T-helper 2 cell treated with Interferon-gamma antibody and Interleukin-4, amounts not matched to agents 5 μg/mL and 100 μg/mL, for 36 hours (primary cell): ENCODE measurements around the gene BIRC7.
A peak's percentile ranks its signal among the peaks of the same experiment; 100 is the strongest.

Experiments
- DNase-seq: peaks from one replicate; pipeline ENCODE4 v3.0.0; 2021; ENCODE audit warnings: low spot score
- H3K27ac Mint-ChIP-seq: one replicate; pipeline ENCODE4 v1.8.0; 2021; ENCODE audit warnings: mild to moderate bottlenecking, mixed read lengths
- H3K27me3 Mint-ChIP-seq: one replicate; pipeline ENCODE4 v1.8.0; 2021; ENCODE audit warnings: low read depth, mixed read lengths
- H3K36me3 Mint-ChIP-seq: one replicate; pipeline ENCODE4 v1.8.0; 2021; ENCODE audit warnings: low read depth, mixed read lengths
- H3K4me1 Mint-ChIP-seq: one replicate; pipeline ENCODE4 v1.8.0; 2021; ENCODE audit warnings: low read depth, mixed read lengths
- H3K4me3 Mint-ChIP-seq: one replicate; pipeline ENCODE4 v1.8.0; 2022; ENCODE audit warnings: mild to moderate bottlenecking, moderate library complexity, mixed read lengths
- H3K9me3 Mint-ChIP-seq: one replicate; pipeline ENCODE4 v1.8.0; 2021; ENCODE audit warnings: mixed read lengths

Gene BIRC7

DNA sequence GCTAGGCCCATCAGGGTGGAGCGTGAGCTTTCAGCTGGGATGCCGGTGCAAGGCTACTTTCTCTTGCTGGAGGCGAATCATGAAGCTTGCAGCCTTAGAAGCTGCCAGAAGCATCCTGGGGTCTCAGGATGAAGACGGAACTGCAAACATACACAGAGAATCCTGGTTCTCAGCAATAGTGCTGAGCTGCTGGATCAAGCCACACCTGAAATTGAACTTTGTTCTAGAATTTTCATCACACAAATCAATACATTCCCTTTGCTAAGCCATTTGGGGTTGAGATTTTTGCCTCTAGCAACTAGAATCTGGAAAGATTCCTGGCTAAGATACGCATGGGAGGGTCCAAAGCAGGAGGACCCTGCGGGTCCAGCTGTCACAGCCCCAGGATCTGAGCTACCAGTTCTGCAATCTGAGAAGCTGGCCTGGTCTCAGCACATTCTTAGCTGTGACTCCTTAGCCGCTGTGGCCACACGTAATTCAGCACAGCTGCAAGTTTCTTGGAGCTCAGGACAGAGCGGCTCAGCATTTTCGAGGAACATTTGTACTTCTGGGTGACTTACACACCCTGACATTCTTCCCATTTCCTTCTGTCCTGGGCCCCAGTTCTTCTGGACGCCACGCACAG is 30.3 kb downstream of the BIRC7 start:
- Mint-ChIP-seq H3K27ac (no peak overlapping the region), H3K4me3 (no peak overlapping the region), H3K36me3 (no peaks in the 10 kb centered on the region), H3K4me1 (peaks cover 2% of the 10 kb centered on the region), H3K27me3 (peaks cover 7% of the 10 kb centered on the region), H3K9me3 (no peaks in the 10 kb centered on the region)
- DNase-seq: no peak

DNA sequence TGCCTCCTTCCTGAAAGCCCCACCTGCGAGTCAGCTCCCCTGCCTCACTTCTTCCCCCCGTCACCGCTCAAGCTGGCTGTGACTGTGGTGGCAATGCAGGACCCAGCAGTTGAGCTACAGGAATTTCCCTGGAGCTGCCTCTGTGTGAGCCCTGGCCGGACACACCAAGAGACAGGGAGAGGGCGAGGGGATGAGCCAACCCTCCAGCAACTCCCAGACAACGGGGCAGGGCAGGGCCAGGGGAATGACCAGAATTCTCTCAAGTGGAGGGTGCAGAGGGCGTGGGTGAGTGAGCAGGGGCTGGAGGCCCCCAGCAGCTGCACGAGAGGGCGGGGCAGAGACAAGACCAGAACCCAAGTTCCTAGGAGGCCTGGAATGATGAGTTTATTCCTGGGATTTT is 32.0 kb downstream of the BIRC7 start:
- DNase-seq: no peak
- Mint-ChIP-seq H3K27me3 (peaks cover 2% of the 10 kb centered on the region), H3K4me1 (peaks cover 3% of the 10 kb centered on the region), H3K27ac (no peak overlapping the region), H3K9me3 (no peaks in the 10 kb centered on the region), H3K4me3 (no peak overlapping the region), H3K36me3 (no peaks in the 10 kb centered on the region)

DNA sequence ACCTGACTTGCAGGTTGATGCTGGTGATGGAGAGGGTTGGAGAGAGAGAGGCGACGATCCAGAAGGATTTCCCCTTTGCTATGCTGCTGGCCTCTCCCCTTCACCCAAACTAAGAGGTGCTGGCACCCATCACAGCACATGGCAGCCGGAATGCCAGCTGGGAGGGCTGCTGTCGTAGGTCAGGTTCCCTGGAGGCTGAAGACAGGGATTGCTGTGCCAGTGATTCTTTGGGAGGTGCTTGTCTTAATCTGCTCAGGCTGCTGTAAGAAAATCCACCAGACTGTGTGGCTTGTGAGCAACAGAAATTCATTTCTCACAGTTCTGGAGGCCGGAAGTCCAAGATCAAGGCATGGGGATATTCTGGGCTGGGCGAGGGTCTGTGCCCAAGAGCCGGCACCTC is 32.6 kb downstream of the BIRC7 start:
- peaks cover 3% of the 10 kb centered on the region for H3K4me1 Mint-ChIP-seq
- H3K4me3 Mint-ChIP-seq: no peak overlapping the region
- no peak for DNase-seq
- peaks cover 2% of the 10 kb centered on the region for H3K27me3 Mint-ChIP-seq
- no peaks in the 10 kb centered on the region for H3K36me3 Mint-ChIP-seq
- H3K27ac Mint-ChIP-seq: no peak overlapping the region
- no peaks in the 10 kb centered on the region for H3K9me3 Mint-ChIP-seq

DNA sequence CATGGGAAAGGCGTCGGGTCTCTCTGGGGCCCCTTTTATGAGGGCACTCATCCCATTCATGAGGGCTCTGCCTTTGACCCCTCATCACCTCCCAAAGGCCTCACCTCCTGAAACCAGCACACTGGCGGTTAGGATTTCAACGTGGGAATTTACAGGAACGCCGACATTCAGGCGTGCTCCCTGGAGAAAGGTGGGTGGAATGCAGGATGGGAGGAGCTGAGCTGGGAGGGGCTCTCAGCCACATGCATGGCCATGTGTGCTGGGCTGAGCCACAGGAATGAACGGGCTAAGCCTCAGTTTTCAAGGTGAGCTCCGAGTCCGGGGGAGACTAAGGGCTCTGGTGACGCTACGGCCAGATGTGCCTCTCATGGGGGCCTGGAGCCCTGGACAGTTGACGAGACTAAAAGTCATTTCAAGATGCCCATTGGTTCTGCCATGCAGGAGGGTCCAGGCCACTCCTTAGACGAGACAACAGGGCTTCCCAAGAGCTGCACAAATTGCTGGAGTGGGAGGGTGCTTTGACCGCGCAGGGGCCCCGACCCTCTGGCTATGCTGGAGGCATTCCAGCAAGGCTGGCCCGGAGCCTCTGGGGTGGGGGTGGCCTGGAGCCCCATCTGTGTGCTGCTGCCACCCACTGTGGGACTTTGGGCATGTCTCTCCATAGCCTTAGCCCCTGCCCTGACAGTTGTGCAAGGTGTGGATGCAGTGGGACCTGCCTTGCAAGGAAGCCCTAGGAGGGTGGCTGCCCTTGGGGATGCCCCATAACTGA is 33.1 kb downstream of the BIRC7 start:
- Mint-ChIP-seq H3K27me3 (peaks cover 2% of the 10 kb centered on the region), H3K4me1 (peaks cover 8% of the 10 kb centered on the region), H3K36me3 (peaks cover 4% of the 10 kb centered on the region)

DNA sequence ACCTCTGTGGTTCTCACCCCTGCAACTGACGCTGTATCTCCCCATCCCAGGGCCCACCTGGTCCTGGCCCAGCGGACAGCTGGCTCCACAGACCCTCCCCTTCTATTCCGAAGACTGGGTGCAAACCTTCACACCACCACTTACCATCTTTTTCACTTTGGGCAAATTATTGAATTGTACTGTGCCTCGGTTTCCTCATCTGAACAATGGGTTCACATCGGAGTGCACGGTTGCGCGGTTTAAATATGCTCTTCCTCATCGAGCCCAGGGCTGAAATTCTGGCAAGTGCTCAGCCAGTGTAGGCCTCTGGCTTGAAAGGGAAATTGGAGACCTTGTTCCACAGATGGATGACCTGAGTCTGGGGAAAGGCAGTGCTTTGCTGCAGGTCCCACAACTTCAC is 34.0 kb downstream of the BIRC7 start:
- peaks cover 15% of the 10 kb centered on the region for H3K4me1 Mint-ChIP-seq
- peaks cover 4% of the 10 kb centered on the region for H3K36me3 Mint-ChIP-seq
- DNase-seq: no peak
- H3K27me3 Mint-ChIP-seq: no peaks in the 10 kb centered on the region
- no peaks in the 10 kb centered on the region for H3K9me3 Mint-ChIP-seq
- no peak overlapping the region for H3K27ac Mint-ChIP-seq
- H3K4me3 Mint-ChIP-seq: no peak overlapping the region

More for the DNA sequence above, 33.1 kb downstream of the BIRC7 start:
- Mint-ChIP-seq H3K27ac (no peak overlapping the region), H3K4me3 (no peak overlapping the region), H3K9me3 (no peaks in the 10 kb centered on the region)
- DNase-seq: no peak

DNA sequence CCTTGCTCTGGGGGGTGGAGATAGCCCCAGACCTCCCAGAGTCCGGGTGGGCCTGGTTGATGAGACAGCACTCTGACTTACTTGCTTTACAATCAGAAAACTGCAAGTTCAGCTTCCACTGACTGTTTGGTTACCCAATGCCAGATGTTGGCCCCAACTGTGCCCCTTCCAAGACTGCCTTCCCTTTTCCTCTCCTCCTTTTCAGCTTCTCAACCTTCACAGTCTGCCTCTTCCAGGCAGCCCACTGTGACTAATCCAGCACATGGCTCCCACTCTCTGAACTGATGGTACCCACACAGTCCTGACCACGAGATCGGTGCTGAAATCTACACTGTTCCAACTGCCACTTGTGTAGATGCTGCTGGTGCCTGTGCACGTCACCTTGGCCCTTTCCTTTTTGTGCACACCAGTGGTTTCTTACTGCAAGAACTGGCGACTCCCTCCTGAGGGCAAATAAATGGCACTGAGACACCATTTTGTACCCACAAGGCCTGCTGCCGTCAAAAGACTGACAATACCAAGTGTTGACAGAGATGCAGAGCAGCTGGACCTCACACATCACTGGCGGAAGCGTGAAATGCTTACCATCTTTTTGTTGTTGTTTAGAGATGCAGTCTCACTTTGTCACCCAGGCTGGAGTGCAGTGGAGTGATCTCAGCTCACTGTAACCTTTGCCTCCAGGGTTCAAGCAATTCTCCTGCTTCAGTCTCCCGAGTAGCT is 35.1 kb downstream of the BIRC7 start:
- Mint-ChIP-seq H3K4me1 (peaks cover 18% of the 10 kb centered on the region), H3K36me3 (peaks cover 4% of the 10 kb centered on the region), H3K27ac (no peak overlapping the region), H3K27me3 (no peaks in the 10 kb centered on the region), H3K9me3 (no peaks in the 10 kb centered on the region), H3K4me3 (no peak overlapping the region)
- no peak for DNase-seq

DNA sequence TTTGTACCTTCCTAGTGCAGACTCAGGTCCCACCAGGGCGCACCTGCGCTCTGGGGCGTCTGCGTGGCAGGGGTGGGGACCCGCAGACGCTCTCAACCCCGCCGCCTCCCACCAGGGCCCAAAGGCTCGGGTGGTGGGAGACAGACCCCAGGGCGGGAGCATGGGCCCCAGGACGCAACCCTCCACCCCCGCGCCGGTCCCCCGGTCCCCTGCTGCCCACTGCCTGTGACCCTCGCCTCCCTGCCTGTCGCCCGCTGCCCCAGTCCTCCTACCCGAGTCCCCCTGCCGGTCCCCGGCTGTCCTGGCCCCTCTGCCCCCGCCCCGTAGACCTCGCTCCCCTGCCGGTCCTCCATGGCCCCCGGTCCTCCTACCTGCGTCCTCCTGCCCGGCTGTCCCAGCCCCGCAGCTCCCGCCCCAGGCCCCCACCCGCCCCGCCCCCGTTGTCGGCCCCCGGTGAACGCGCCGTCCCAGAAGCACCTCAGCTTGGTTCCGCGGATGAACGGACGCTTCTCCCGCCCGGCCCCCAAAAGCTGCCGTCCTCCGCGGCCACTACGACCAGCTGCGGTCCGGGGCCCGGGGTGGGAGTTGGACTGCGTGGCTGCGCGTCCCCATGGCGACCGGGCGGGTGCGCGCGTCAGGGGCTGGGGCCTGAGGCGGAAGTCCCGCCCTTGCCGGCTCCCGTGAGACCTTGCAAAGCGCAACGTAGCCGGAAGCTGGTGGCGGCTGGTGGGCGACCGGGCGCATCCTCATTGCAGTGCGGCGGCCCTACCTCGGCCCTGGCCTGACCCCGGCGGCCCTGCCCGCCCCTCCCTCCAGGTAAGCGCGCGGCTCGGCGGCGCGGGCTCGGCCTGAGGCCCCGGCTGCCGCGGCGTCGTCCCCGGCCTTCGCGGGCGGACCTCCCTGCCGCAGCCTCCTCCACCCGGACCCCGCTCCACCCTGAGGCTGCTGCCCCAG is 36.7 kb downstream of the BIRC7 start, which contains the start of gene ARFGAP1:
Gene ARFGAP1 (plus strand): TSS at position 709 of the 954 bp plus-strand sequence. CDS start 2,768 bp downstream, outside the sequence.
- Mint-ChIP-seq H3K27me3 (no peaks in the 10 kb centered on the region), H3K36me3 (peaks cover 10% of the 10 kb centered on the region), H3K4me1 (peaks cover 18% of the 10 kb centered on the region), H3K4me3 (peak within 1 kb of the TSS; percentile 94), H3K9me3 (no peaks in the 10 kb centered on the region), H3K27ac (peak within 1 kb of the TSS; percentile 86)
- peak; percentile 92 for DNase-seq

DNA sequence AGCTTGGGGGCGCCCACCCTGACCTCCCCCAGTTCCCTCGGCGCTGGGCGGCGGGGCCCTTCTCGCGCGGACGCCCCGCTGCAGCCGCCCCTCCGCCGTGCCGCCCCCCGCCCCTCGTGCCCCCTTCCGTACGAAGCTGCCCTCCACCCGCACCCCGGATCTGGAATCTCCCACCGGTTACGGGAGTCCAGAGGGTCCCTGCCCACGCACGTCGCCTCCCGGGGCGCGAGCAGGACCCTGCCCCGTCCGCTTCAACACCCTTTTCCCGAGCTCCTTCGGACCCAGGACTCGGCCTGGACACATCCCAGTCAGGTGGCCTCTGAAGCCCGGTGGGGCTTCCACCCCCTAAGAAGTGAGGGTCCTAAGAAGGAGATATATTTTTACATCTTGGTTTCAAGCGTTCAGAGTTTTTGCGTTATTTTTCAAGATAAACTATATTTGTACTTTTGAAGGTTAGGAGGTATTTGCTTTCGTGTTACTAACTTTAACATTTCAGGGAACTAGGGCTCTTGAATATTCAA is 37.4 kb downstream of the BIRC7 start:
- H3K9me3 Mint-ChIP-seq: no peaks in the 10 kb centered on the region
- peaks cover 12% of the 10 kb centered on the region for H3K36me3 Mint-ChIP-seq
- peaks cover 18% of the 10 kb centered on the region for H3K4me1 Mint-ChIP-seq
- peak overlapping the region; percentile 94 for H3K4me3 Mint-ChIP-seq
- DNase-seq: no peak
- H3K27ac Mint-ChIP-seq: peak overlapping the region; percentile 86
- no peaks in the 10 kb centered on the region for H3K27me3 Mint-ChIP-seq

DNA sequence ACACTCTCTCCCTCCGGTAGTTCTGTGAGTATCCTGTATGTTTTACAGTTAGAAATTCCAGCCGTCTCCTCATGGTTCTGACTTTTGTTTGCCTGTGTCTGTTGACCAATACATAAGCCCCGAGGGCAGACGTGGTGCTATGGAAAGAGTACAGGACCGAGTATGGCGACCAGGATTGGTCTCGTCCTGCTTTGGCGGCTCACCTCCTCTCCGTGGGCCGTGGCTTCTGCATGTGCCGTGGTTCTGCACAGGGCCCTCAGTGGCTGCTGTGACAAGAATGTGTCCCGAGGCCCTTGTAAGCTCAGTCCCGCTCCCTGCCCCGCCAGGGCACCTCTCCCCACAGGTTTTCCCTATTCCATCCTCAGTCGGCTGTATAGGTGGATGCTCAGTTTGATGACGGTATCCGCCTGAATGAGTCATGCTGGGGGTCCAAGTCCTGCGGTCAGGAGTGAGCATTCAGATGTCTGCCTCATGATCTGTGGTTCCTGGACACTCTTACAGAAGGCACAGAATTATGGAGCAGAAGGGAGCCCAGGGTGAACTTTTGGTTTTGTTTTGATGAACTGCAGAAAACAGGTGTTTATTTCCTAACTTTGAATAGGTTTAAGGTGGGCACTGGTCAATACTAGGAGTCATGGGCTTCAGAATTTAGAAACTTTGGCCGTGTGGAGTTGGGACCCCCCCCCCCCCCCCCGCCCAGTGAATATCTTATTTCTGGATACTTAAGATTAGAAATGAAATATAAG is 38.1 kb downstream of the BIRC7 start:
- no peak for DNase-seq
- Mint-ChIP-seq H3K36me3 (peaks cover 12% of the 10 kb centered on the region), H3K4me1 (peaks cover 18% of the 10 kb centered on the region), H3K9me3 (no peaks in the 10 kb centered on the region), H3K27me3 (no peaks in the 10 kb centered on the region), H3K4me3 (peak overlapping the region; percentile 94), H3K27ac (peak overlapping the region; percentile 86)

DNA sequence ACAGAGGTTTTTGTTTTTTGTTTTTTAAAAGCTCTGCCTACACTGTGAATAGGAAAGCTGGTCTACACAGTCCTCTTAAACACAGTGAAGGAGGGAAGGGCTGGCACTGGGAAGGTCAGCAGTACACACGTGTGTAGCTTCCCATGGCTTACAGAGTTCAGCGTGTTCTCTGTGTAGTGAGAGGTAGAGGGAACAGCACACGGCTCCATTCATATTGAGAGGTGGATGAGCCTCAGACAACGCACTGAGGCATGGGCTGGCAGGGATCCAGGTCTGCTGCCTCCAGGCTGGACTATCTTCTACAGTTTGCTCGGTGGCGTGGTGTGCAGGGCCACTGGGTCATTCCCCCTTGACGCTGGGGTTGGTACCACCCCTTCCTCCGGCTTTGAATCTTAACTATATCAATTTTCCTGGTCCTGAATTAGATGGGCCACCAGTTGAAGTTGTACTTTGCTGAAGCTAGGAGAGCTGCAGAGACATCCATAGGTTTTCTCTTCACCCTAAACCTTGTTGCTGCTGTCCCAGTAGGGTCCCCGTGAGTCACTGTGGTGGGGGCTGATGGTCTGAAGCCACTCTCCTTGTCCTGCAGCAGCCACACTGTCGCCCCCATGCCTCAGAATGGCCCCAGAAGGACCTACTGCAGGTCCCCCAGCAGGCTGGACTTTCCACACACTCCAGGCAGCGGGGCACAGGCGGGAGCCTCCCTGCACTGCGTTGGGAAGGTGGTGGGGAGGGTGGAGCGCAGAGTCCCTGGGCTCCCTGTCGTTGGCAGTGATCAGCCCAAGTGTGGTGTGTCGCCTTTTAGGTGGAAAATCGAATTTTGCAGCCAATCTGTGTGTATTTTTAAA is 38.9 kb downstream of the BIRC7 start:
- Mint-ChIP-seq H3K9me3 (no peaks in the 10 kb centered on the region), H3K4me1 (peaks cover 18% of the 10 kb centered on the region), H3K27ac (peak overlapping the region; percentile 45), H3K27me3 (no peaks in the 10 kb centered on the region), H3K36me3 (peaks cover 16% of the 10 kb centered on the region), H3K4me3 (peak overlapping the region; percentile 59)
- no peak for DNase-seq

DNA sequence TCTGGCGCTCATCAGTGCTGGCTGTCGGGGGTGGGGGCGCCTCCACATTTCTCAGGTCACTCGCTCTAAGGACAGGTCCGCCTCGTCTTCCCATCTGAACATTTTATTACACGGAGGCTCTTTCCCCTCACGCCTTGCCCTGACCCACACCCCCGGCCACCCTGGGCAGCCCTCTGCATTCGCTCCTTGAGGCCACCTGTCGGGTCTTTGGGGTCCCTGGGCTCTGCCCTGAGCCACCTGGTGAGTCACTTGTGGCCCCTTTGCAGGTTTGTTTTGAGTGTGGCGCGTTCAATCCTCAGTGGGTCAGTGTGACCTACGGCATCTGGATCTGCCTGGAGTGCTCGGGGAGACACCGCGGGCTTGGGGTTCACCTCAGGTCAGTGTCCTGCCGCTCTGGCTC is 40.1 kb downstream of the BIRC7 start:
- no peak for DNase-seq
- Mint-ChIP-seq H3K36me3 (peaks cover 22% of the 10 kb centered on the region), H3K9me3 (no peaks in the 10 kb centered on the region), H3K4me3 (no peak overlapping the region), H3K27ac (no peak overlapping the region), H3K27me3 (no peaks in the 10 kb centered on the region), H3K4me1 (peaks cover 18% of the 10 kb centered on the region)

DNA sequence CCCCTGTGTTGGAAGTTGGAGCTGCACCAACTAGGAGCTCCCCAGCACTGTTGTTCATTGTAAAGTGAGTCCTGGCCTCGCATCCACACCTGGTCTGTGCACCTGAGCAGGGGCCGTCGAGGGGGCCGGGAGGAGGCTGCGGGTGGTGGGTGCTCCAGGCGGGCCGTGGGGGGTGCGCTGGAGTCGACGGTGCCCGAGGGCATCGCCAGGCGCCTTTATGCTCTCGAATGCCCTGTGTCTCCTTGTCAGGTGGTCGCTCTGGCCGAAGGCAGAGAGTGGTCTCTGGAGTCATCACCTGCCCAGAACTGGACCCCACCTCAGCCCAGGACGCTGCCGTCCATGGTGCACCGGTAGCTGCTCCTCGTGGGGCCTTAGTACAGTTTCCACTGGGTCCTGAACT is 41.3 kb downstream of the BIRC7 start:
- Mint-ChIP-seq H3K27me3 (no peaks in the 10 kb centered on the region), H3K4me3 (no peak overlapping the region), H3K4me1 (peaks cover 15% of the 10 kb centered on the region), H3K36me3 (peaks cover 22% of the 10 kb centered on the region), H3K27ac (no peak overlapping the region), H3K9me3 (no peaks in the 10 kb centered on the region)
- DNase-seq: no peak
